GM21528 (cell line): ENCODE data around the gene RTTN.
"Not testable (repeated sequence)": the region's sequence is repeated elsewhere in the genome, so short reads cannot be mapped to it uniquely, and the experiment has no call there.

Experiments
- ATAC-seq: cut with Tn5 transposase; IDR thresholded peaks from one replicate; pipeline ENCODE4 v1.9.1; 2021; ENCODE audit warnings: mild to moderate bottlenecking, moderate library complexity; ENCODE audit not compliant: unreplicated experiment, low FRiP score

Gene RTTN

GRCh38 chr18:69995774-69996173 is 209.7 kb downstream of the RTTN start:
- ATAC-seq, result no peak

GRCh38 chr18:69992776-69993175 is 212.7 kb downstream of the RTTN start:
- no peak for ATAC-seq

DNA sequence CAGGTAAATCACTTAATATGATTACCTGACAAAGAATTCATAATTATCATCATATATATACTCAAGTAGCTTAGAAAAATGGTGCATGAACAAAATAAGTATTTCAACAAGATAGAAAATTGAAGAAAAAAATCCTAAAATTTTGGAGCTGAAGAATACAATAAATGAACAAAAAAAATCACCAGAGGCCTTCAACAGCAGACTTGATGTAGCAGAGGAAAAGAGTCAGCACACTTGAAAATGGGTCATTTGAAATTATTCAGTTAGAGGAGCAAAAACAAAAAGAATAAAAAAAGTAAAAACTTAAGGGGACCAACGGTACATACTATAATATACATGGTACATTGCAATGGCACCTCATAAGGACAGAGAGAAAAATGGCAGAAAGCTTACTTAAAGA is 217.6 kb downstream of the RTTN start:
- no peak for ATAC-seq

DNA sequence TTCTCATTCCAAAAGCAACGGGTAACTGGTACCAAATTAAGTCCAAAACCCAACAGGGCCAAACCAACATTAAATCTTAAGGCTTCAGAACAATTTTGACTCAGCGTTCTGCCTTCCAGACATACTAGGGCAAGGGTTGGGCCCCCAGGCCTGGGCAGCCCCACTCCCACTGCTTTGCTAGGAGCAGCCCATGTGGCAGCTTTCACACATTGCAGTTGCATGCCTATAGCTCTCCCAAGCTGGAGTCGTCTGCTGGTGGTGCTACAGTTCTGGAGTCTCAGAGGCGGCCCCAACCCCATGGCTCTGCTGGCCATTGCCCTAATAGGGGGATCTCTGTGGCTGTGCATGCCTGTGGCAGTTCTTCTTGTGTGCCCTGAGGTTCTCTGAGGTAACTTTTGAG is 220.2 kb downstream of the RTTN start:
- ATAC-seq, result no peak

DNA sequence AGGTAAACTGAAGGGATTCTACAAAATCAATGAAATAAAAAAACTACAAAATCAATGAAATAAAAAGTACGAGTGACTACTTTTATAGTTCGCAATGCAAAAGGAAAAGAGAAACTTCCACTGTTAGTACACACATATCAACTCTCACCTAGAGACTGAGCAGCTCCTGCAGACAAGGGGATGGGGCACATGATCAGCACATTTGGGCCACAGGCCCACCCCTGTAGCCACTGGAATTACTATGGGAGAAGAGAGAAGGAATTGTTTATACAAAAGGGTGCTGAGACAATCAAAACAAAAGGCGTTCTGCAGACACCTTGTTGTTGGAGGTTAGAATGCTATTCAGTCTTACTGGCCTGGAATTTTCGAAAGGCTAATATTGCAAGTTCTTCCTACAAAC is 223.1 kb downstream of the RTTN start:
- ATAC-seq, result no peak

GRCh38 chr18:69981948-69982347 is 223.5 kb downstream of the RTTN start:
- peak; percentile 41 for ATAC-seq

GRCh38 chr18:69980982-69981804 is 224.3 kb downstream of the RTTN start:
- no peak for ATAC-seq

- no peak for ATAC-seq
Observed at GRCh38 chr18:69980509-69980908, 225.0 kb downstream of the RTTN start.

DNA sequence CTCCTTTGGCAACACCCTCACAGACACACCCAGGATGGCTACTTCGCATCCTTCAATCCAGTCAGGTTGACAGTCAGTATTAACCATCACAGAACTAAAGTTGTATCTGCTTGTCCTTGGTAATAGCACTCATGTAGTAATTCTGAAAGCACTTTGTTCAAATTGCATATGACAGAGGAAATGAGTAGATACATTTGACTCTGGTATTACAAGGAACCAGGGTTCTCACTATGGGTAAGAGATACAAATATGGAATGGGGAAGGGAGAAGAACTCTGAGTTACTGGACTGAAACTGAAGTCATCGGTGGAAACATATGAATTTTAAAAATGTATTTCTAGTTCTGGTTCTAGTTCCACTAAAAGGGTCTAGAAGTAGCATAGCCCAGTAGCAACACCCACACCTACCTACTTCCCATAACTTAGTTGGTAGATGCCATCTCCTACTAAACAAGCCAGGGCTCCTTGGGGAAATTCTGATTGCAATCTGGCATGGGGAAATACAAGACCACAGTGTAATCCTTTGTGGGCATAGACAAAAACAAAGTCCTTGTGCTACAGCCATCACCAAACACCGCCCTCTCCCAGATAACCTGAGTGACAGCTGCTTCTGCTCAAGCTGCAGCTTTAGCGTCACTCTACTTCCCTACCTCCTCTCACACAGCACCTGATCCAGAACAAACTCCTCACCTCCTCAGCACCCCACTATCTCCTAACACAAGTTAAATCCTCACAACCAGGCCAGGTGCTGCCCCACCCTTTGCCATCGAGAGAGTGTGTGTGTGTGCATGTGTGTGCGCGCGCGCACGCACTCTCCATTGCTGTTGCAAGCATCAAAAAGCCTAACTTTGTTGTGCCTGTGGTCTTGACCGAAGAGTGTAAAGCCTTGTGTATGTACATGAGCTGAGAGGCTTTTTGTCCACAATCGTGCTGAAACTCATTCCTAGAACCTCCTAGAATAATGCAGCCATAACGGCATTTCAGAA is 226.5 kb downstream of the RTTN start:
- ATAC-seq, result peak; percentile 74

- ATAC-seq, result not testable (repeated sequence)
Observed at GRCh38 chr18:69975294-69975693, 230.2 kb downstream of the RTTN start.

DNA sequence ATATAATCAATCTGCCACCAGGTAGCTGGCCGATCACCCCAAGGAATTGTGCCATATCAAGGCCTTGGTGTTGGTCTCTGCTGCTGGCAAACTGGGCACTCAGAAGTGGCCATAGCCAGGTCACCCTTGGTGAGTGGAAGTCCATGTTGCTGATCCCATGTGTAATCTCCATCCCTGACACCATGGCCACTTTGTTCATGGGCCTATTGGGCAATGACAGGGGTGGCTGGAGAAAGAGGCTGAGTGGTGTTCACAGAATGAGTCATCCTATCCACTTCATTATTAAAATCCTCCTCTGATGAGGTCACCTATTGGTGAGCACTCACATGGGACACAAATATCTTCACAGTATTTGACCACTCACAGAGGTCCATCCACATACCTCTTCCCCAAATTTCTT is 231.1 kb downstream of the RTTN start:
- ATAC-seq, result no peak

GRCh38 chr18:69969491-69969890 is 236.0 kb downstream of the RTTN start:
- no peak for ATAC-seq

GRCh38 chr18:69968039-69968438 is 237.4 kb downstream of the RTTN start:
- no peak for ATAC-seq

DNA sequence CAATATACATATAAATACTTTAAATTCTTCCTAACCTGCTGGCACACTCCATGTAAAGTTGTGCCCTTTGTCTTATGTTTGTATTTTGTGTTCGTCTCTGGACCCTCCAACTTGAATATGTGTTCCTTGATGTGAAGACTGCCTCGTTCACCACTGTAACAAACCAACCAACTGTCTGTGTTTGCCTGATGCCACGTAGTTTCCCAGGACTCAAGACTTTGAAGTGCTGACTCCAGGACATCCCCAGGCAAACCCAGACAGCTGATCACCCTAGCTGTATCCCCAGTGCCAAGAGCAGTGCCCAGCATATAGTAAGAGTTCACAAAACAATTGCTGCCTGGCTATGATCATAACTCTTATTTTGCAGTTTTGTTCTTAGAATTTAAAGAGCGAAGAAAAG is 242.3 kb downstream of the RTTN start:
- ATAC-seq, result no peak

DNA sequence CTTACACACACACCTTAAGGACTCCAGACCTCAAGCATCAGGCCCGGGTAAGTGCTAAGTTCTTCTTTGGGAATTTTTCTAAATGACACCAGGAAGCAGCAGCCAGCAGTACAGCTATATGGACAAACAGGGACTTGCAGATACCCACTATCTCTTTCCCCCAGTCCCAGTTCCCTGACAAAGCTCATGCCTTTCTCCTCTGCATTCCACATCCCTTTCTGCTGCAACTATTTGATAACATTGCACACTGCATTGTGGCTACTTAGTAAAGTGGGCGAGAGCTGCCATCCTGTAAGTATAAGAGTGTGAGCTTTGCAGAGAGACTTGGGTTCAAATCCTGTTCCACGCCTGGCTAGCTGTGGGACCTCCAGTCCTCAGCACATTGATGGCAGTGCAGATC is 243.8 kb downstream of the RTTN start:
- no peak for ATAC-seq

- peak; percentile 30 for ATAC-seq
Observed at GRCh38 chr18:69958422-69958821, 247.1 kb downstream of the RTTN start.

DNA sequence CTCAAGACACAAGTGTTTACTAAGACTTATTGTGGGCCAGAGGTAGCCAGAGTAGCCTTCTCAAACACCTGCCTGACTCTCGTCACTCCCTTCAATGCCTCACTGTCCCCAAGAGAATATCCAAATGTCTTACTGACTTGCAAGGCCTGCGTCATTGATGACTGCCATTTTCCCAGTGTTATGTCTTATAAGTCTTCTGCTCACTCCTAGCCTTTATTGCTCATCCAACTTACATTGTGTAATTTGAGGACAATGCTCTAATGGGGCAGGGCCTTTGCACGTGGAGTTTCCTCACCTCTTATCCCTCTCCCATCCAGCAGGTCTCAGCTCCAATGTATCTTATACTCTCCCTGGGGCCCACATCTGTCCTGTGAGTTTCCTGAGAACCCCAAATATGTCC is 247.7 kb downstream of the RTTN start:
- ATAC-seq, result no peak

DNA sequence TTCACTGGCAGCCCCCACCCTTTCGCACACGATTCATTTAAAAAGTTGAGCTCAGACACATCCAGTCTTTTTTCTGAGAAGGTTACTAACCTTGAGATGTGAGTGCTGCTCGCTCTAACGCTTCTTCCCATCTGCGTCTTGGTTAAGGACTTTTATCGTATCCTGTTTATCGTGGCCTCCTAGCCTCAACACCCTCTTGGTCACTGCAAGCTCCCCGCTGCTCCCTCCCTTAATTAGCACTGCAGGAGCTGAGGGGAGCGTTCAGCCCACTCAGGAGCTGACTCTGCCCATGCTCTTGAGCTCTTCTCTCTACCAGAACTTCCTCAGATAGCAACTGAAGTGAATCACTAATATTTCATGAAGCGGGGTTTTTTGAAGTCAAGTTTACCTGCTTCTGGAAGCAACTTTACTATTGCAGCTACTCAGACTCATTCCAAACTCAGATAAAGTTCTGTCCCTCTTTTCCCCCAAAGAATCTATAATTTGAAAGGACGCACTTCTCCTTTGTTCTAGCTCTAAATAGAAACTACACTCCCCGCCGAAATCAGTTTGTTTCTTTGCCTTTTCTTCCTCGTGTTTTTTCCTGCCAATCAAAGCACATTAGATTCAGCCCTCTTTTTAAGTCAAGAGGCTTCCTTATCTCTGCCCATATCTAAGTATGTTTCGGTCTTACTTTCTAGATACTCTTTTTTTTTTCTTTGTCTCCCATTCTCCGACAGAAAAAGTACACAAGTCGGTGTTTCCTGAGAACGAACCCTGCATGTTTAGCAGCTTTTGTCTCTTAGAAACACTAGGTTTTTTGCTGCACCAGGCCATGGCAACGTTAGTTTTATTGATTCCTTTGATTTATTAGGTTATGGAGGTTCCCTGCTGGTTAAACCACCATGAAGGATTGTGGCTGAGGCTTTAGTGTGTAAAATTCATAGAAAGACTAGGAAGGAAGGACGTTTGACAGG is 248.5 kb downstream of the RTTN start:
- no peak for ATAC-seq

DNA sequence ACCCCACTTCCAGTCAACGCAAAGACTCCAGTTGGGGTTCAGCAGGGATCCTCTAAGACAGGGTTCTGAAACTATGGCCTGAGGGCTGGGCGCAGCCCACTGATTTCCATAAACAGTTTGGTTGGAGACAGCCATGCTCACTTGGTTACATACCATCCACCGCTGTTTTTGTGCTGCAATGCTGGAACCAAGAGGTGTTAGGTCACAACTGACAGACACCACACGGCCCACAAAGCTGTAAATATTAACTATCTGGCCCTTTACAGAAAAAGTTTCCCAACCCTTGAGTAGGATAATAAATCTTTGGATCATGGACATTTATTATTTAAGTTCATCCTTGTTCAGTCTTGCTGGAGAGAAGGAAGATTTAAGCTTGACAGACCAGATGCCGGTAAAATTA is 249.4 kb downstream of the RTTN start:
- ATAC-seq, result no peak

DNA sequence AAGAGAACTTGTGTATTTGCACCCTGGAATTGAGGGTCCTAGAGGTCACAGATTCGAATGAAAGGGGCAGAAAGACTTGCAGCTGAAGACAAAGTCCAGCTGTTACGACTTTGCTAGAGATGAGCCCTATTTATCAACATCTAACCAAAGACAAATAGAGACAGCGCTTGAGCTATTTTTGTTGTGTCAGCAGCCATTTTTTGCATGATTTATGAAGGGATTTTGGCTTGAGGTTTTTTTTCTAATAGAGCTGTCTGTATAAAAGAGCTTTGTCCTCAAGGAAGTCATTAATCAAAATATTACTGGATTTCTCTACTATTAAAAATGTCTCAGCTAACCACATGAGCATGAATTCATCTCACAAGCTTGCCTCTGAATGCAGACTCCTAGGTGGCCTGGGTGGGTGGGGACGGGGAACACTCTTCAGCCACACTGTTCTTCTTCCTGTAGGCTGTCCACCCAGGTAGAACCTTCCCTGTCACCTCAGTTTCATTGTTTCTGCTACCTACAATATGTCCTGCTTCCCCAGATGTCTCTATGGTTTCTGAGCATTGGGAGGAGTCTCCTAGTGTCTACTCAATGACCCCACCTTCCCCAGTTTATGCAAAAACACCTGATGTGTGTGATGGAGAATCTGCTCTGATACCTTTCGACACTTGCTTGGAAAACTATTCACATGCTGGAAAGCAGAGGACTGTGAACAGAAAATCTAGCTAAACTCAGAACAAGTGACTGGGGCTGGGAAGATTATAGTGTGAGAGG is 250.6 kb downstream of the RTTN start:
- peak; percentile 35 for ATAC-seq
